WI38 (cell line): ENCODE data around the gene ALPI.
A peak's percentile ranks its signal among the peaks of the same experiment; 100 is the strongest.
"Not testable (repeated sequence)": the region's sequence is repeated elsewhere in the genome, so short reads cannot be mapped to it uniquely, and the experiment has no call there.

Source experiments
- H3K4me3 ChIP-seq: 2 replicates; pipeline ENCODE4 v1.5.1; 2011; ENCODE audit warnings: low read depth, mild to moderate bottlenecking, control low read depth, low read length
- TF ChIP-seq, protein P1 (sequence below): IDR thresholded peaks from 2 replicates; pipeline ENCODE4 v1.5.1; 2012; ENCODE audit warnings: low read depth, mild to moderate bottlenecking, control low read depth, low read length

ALPI gene

DNA sequence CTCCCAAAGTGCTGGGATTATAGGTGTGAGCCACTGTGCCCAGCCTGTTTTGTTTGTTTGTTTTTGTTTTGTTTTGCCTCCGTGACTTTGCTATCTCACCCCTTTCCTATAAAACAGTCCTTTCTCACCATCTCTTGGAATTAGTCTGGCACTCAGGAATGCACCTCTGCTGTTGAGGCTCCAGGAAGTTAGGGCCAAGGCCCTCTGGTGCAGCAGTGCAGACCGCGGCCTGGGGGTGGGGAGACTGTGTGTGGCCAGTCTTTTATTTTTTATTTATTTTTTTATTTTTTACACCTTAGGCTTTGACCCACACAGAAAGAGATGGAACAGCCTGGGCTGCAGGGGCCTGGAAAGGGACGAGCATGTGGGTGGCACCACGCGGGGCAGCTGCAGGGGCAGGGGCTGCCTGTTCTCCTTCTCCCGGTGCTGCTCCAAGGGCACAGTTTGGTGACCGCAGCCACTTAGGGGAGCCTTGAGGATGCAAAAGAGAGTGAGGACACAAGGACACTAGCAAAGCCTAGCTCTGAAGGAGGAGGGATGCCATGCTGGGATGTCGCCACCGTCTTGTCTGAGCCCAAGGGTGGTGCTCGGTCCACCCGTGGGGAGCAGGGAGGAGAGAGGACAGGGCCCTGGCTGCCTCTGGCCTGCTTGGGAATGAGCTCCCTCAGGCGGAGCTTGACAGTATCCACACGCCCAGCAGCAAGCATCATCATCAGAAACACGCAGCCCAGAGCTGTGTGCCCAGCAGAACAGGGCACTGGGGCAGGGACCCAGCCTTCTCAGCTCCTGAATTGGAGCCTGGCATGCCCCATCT lies 19.4 kb upstream of the ALPI start:
- H3K4me3 ChIP-seq: no peak overlapping the region
- TF ChIP-seq, protein P1, sequence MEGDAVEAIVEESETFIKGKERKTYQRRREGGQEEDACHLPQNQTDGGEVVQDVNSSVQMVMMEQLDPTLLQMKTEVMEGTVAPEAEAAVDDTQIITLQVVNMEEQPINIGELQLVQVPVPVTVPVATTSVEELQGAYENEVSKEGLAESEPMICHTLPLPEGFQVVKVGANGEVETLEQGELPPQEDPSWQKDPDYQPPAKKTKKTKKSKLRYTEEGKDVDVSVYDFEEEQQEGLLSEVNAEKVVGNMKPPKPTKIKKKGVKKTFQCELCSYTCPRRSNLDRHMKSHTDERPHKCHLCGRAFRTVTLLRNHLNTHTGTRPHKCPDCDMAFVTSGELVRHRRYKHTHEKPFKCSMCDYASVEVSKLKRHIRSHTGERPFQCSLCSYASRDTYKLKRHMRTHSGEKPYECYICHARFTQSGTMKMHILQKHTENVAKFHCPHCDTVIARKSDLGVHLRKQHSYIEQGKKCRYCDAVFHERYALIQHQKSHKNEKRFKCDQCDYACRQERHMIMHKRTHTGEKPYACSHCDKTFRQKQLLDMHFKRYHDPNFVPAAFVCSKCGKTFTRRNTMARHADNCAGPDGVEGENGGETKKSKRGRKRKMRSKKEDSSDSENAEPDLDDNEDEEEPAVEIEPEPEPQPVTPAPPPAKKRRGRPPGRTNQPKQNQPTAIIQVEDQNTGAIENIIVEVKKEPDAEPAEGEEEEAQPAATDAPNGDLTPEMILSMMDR: no peak

DNA sequence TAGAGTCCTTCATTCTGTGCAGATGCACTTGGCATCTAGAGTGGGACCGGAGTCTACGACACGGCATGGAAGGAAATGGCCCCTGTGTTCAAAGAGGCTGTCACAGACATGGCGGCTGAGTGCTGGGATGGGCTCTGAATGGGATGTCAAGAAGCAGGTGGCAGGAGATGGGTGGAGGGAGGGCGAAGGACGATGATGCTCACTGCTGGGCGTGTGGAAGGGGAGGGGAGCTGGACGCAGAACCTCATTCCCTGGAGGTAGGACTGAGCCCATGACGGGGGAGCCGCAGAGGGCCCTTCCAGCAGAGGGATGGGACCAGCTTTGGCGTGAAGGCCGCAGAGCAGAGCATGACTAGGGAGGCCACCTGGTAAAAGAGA lies 18.8 kb upstream of the ALPI start:
- TF ChIP-seq, protein P1: no peak
- no peak overlapping the region for H3K4me3 ChIP-seq

- TF ChIP-seq, protein P1: no peak
Observed at GRCh38 chr2:232438091-232438490, 17.9 kb upstream of the ALPI start.

GRCh38 chr2:232438951-232439757 lies 16.8 kb upstream of the ALPI start:
- no peak overlapping the region for H3K4me3 ChIP-seq
- TF ChIP-seq, protein P1: no peak

More at GRCh38 chr2:232438091-232438490, 17.9 kb upstream of the ALPI start:
- no peak overlapping the region for H3K4me3 ChIP-seq

- no peak overlapping the region for H3K4me3 ChIP-seq
- TF ChIP-seq, protein P1: peak; percentile 19; the same call in 1 of the 2 replicates
Observed at GRCh38 chr2:232439758-232440135, 16.2 kb upstream of the ALPI start.

DNA sequence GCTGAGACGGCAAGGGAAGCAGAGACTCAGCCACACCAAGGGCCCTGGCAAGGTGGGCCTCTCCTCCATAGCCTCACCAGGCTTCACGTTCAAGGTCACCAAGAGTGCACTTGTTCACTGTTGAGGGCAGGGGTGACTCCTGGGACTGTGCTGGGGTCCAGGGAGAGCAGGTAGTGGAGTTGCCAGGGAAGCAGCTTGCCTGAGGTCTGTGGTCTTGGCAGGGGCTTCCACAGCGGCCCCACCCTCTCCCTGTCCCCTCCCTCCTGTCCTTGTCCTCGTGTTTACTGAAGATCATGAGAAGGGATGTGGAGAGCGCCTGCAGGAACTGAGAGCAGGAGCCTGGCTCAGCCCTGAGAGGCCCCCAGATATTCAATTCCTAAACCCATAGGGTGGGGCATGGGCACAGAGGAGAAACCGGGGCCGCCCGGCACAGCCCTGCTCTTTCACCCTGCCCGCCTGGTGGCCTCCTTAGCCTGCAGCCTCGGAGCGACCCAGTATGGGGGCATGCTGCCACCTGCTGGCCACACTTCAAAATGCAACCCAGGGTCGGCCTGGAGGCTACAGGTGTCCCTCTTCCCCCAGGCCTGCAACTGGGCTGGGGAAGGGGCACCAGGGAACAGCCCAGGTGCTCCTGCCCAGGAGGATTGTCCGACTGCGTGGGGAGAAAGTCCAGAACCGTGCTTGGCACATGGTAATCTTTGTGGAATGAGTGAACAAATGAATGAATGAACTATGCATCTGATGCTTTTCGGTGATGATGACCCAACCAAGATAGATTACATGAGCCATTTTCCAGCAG lies 15.5 kb upstream of the ALPI start:
- TF ChIP-seq, protein P1: peak; percentile 67
- not testable (repeated sequence) for H3K4me3 ChIP-seq
